Hepatocyte (in vitro differentiated cells): ENCODE measurements around the gene HOXD9.

ENCODE experiments used
- EZH2 ChIP-seq: fragments of 200-600 bp; sonication (generic); IDR thresholded peaks from 2 replicates; pipeline ENCODE4 v1.6.1; 2016; ENCODE audit warnings: antibody characterized with exemption, mild to moderate bottlenecking, borderline replicate concordance
- TF ChIP-seq, protein P1 (sequence below): fragments of 200-600 bp; sonication (generic); IDR thresholded peaks from 2 replicates; pipeline ENCODE4 v1.5.1; 2016; ENCODE audit warnings: antibody characterized with exemption, mild to moderate bottlenecking; ENCODE audit not compliant: poor library complexity

DNA sequence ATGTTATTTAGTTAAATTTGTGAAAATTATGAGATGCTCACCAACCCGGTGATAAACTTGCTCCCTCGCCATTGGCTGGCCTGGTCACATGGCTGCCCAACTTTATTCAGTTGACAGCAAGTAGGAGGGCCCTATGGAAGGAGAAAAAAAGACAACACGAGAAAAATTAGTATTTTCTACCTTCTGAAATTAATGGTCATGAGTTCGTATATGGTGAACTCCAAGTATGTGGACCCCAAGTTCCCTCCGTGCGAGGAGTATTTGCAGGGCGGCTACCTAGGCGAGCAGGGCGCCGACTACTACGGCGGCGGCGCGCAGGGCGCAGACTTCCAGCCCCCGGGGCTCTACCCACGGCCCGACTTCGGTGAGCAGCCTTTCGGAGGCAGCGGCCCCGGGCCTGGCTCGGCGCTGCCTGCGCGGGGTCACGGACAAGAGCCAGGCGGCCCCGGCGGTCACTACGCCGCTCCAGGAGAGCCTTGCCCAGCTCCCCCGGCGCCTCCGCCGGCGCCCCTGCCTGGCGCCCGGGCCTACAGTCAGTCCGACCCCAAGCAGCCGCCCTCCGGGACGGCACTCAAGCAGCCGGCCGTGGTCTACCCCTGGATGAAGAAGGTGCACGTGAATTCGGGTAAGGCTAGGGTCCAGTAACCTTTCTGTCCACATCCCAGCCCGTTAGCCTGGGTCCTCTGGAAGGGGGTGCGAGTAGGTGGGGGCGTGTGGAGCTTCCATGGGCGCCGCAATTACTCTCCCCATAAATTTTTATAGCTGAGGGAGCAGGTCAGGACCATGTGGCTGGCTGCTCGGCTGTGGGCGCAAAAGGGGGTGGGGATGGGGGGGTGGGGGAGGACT is 29.1 kb downstream of the HOXD9 start, which contains the start of gene HOXD4:
- TF ChIP-seq, protein P1, sequence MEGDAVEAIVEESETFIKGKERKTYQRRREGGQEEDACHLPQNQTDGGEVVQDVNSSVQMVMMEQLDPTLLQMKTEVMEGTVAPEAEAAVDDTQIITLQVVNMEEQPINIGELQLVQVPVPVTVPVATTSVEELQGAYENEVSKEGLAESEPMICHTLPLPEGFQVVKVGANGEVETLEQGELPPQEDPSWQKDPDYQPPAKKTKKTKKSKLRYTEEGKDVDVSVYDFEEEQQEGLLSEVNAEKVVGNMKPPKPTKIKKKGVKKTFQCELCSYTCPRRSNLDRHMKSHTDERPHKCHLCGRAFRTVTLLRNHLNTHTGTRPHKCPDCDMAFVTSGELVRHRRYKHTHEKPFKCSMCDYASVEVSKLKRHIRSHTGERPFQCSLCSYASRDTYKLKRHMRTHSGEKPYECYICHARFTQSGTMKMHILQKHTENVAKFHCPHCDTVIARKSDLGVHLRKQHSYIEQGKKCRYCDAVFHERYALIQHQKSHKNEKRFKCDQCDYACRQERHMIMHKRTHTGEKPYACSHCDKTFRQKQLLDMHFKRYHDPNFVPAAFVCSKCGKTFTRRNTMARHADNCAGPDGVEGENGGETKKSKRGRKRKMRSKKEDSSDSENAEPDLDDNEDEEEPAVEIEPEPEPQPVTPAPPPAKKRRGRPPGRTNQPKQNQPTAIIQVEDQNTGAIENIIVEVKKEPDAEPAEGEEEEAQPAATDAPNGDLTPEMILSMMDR = no peak
- TF ChIP-seq EZH2 = peak; percentile 96
